GOT3 (cell line): ENCODE data around the gene PTPRG.

Experiments used
- DNase-seq: peaks from one replicate; lab custom pipeline; 2025; ENCODE audit warnings: mixed read lengths; lab: John Stamatoyannopoulos, UW

The PTPRG gene

DNA sequence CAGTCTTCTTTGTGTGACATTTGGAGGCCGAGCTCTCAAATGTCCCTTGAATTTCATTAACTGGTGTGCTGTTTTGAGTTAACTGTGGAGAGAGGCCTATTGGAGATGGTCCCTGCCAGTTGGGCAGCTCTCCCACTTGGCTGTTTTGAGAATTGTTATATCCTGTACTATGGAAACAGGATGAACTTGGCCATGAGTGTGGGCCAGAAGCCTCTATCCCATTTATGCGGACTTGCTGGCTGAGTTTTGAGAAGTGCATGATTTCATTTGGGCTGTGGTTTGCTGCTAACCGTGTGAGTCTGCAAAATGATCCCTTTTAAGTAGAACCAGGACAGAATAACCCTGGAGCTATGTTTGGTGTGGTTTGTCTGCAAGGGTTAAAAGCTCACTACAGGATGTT, 366.0 kb downstream of the PTPRG start:
- no peak for DNase-seq

DNA sequence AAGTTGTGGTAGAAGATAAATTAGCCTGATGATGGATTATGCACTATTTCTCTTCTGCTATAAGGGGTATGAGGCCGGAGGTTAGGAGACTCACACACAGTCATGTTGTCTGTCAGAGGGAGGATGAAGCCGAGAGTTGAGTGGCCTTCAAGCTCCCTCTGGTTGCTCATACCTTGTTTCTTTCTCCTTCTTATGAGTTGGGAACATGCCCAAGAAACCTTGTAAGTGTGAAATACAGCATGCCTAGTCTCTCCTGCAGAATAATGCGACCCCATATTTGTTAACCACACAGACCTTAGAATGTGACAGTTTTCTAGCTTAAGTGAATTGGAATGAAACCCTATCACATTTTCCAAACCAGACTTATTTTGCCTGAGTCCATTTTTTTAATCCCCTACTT, 366.7 kb downstream of the PTPRG start:
- no peak for DNase-seq

DNA sequence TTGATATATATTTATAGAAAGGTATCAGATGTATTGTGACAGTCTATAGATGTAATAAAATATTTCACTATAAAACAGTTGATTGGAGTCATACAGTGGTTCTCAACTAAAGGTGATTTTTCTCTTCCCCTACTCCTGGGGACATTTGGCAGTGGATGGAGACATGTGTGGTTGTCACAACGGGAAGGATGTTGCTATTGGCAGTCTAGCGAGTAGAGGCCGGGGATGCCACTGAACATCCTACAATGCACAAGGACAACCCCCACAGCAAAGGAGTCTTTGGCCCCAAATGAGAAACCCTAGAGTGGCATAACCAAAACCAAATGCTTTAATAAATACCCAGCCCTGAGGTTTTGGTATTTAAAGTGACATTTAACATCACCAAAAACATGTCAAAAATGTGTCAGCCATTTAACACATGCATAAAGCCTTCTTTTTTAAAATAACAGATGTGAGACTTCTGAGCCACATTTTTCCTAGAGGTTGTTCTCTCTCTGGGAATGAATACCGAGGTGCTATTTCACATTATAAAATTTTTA, 367.5 kb downstream of the PTPRG start:
- DNase-seq = no peak

DNA sequence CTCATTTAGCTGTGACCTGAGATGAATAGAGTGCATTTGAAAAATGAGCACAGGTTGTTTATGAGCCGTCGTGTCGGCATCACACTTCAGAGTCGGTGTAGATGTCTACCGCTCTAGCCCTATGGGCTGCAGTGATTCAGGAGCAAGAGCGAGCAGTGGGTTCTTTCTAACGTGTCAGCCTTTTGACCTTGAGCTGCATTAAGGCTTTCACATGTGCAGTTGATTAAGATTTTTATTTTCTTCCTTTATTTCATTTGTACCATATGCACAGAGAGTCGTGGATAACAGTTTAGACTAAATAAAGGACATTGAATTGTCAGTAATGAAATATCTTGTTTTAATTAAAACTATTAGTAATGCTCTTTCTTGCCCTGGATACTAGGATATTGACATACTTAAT, 368.2 kb downstream of the PTPRG start:
- no peak for DNase-seq

DNA sequence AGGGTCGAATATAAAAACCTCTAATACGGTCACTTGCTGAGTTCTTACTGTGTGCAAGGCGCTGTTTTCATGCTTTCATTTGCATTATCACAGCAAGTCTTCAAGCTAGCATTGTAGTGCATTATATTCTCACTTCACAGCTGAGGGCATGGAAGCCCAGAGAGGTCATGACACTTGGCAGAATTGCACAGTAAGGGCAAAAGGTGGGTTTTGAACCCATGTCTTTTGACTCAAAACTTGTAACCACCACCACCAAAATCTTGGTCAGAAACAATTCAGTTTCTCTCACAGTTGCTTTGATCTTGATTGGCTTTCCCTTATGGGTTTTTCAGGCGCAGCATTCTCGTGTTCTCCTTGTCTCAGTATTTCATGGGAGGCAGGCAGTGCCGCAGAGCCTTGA, 371.1 kb downstream of the PTPRG start:
- no peak for DNase-seq

DNA sequence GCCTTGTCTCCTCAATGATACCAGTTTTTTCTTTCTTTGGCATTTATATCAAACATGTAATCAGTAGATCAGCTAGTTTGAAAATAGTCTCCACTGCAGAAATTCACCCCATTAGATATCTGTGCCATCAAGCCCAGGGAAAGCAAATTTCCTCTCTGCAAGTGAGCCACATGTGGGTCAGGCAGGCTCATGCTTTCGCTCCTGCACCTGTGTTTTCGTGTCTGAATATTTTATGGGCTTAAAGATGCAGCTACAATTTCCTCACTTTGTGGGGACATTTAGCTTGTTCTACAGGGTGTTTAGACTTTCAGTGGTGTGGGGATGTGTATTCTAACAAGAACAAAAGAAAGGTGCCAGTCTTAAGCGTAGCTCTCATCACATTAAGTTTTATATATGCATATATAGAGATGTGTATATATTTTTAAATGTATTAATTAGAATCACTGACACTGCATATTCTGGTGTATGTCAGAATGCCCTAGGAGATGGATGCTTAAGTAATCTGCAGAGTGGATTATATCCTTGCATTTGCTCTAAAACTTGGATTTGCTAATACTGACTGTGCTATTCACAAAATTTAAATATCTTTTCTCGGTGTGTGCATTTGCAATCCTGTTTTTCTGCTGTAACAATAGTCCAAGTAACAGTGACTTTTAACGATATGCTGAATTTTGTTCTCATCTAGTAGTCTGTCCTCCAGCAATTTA, 372.6 kb downstream of the PTPRG start:
- no peak for DNase-seq

DNA sequence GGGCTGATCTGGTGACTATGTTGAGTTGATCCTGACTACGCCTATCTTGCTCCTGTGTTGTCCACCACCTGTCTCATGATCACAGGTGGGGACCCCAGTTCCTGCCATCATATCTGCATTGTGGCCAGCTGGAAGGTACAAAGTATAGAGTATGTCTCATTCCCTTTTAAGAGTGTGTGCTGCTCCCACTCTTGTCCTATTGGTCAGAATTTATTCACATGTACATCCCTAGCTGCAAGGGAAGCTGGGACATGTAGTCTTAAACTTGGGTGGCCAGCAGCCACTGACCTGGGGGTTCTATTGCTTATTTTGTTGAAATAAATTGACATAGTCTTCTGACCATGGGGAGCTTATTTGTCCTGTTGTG, 373.1 kb downstream of the PTPRG start:
- no peak for DNase-seq

DNA sequence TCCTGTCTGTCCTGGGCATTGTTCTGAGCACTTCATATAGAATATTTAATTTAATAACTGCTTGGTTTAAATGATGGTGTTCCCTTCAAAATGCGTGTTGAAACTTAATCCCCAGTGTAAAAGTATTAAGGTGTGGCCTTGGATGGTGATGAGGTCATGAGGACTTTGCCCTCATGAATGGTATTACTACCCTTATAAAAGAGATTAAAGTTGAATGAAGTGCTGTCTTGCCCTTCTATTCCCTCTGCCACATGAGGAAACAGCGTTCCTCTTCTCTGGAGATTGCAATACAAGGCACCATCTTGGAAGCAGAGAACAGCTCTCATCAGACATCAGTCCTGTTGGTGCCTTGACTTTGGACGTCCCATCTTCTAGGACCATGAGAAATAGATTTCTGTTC, 374.4 kb downstream of the PTPRG start:
- no peak for DNase-seq

DNA sequence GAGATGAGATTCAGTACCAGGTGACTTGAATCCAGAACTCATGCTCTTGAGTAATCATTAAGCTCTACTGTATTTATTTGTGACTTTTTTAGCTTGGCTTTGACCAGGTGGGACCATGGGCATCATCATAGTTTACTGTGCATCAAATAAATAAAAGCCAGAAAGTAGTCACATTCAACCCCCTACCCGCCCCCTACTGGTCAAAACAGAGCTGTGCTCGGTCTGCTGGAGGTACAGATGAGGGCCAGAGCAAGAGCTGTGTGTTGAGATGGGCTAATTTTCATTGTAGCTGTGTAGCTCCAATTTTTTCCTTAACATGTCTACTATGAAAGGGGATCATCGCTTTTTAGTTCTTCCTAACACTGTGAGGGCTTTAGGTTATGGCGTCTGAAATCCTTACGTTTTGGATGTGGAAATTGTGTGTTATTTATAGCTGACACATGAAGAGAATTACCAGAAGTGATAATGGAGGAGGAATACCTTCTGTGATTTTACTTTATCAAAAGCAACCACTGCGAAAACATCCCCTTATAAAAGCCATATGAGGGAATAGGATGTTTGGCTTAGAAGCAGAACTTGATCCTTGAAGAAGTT, 375.1 kb downstream of the PTPRG start:
- no peak for DNase-seq

DNA sequence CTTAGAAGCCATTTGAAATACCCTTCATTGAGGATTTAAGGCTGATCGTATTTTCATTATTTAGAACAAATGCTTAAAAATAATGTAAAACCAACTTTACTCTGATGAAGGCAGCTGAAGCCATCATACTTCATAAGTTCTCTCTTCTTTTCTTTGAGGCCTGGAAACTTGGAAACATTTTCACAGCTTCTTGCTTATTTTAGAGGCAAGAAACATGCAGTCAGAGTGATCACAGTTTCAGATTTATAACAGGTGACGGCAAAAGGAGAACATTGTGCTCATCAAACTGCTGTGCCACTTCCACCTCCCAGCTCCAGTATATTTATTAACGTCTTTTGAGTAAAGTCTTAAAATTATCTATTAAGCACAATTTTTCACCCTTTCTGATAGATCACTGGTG, 376.1 kb downstream of the PTPRG start:
- DNase-seq = no peak

DNA sequence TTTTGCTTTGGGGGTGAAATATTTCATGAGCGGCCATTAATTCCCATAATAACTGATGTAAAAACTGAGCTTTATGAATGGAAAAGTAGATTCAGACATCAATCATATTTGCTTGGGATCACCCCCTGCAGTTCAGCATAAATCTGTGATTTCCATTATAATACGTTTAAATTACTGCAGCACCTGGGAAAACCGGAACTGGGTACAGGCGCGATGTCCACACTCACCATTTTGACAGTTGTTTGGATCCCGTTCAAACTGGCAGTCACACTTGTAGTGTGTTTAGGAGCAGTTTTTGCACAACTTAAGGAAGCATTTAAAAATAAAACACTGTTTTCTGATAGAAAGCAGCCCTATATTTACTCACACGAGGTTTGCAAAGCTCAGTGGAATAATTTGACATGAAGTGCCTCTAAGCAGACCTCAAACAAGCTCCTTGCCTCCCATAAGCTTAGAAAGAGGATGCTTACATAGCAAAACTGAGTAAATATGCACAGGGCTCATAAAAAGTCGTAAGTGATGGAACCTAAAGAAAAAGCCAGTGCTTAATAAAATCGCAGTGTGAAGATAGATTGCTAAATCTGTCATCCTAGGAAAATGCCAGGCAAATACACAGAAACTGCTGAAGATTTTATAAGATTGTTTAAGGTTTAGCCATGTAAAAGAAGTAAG, 377.6 kb downstream of the PTPRG start:
- DNase-seq = no peak

DNA sequence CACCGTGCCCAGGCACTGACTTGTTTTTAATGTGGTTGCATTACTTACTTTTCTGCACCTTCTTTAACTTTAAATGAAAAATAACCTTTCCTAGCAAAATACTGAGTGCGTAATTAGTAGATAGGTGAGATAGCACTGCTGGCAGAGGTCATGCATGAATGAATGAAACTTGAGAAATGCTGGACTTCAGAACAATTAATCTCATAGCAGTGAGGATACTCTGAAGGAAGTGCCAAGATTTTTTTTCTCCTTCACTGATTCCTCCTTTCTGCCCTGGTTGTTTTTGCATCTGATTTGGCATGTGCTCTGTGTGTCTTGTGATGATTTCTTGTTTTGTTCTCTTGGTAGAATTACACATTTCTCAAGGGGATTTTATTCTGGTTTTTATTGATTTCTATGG, 378.9 kb downstream of the PTPRG start:
- DNase-seq = no peak

DNA sequence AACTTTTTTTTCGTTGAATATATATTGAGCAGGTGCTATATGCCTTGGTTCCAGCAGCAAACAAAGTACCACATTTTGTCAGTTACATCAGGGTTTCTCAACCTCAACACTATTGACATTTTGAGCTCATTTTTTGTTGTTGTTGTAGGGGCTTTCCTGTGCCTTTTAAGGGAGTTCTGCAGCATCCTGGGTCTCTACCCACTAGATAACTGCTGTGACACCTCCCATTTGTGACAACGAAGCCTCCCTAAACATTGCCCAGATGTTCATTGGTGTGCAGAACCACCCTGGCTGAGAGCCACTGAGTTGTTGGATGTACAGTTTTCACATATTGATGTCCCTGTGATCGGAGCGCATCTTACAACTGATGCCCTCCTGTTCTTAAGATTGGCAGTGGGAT, 382.6 kb downstream of the PTPRG start:
- no peak for DNase-seq

DNA sequence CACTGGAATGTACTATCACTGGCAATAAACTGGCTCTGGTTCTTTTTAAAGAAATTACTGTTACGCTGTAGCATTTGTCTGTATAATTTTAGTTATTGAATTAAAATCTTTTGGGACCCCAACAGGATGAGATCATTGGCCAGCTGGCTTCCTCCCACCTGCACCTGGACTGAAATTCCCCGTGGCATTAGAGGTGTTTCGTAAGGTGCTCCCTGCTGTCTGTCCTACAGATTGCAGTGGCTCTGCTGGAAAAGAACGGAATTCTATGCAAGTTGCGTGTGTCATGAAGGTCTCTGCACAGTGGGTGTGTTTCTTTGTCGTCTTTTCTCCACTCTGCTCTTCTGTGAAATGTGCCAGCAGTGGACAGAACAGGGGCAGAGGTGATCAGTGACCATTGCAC, 383.4 kb downstream of the PTPRG start:
- no peak for DNase-seq

DNA sequence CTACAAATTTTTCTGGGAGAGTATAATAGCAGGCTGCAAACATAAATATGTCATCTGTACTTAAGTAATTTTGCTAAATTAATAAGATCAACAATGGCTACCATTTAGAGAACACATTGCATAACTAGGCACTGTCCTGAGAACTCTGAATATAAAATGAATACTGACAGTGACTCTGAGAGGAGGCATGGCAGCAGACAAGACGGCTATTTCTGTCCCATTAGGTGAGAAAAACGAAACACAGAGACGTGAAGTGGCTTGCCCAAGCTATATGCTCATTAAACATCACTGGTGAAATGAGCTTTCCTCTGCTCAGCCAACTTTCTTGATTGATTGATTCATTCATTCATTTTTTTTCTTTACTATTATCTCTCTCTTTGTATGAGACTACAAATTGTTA, 384.3 kb downstream of the PTPRG start:
- no peak for DNase-seq

DNA sequence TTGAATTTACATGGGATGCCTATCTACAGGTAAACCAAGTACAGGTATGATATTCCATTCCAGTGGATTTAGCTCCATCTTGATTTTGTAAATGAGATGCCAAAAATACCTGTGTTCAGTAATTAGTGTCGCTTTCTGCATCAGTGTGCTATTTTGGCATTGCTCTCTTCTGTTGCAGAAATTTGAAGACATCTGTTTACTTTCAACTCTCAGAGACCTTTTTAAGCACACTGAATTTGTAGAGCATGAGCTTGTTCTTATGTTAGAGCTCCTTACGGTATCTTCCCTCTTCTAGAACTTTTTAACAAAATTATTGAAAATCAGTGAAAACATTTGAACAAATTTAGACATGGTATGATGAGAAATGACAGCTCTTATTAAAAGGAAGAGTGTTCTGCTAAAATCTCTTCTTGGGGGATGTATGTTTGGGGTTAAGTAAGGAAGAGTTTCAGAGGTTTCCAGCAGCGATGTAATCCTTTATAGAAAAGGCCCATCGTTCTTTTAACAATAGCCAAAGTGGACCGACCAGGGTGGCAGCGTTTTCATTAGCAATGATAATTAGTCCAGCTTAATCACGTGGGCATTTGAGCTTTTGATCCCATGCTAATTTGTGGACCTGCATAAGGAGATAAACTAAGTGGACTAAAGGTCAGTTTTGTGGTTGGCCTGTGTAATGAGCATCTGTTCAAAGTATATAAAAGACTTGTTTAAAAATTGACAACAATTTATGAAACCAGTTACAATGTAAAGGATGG, 385.4 kb downstream of the PTPRG start:
- DNase-seq = no peak

DNA sequence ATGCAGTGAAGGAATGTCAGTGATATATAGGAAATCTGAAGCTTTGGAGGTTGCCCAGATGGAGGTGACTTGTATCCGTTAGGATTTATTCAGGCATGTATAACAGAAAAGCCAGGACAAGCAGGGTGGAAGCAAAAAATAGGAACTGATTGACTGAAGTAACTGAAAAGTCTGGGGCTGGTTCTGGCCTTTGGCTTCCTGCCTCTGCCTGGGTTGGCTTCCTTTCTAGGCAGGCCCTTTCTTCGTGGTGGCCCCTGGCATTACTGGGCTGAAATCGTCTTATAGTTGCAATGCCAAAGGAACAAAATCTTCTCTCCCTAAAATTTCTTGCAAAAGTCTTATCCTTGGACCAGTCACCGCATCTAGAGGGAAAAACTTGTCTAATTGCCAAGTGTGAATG, 386.1 kb downstream of the PTPRG start:
- DNase-seq = no peak

DNA sequence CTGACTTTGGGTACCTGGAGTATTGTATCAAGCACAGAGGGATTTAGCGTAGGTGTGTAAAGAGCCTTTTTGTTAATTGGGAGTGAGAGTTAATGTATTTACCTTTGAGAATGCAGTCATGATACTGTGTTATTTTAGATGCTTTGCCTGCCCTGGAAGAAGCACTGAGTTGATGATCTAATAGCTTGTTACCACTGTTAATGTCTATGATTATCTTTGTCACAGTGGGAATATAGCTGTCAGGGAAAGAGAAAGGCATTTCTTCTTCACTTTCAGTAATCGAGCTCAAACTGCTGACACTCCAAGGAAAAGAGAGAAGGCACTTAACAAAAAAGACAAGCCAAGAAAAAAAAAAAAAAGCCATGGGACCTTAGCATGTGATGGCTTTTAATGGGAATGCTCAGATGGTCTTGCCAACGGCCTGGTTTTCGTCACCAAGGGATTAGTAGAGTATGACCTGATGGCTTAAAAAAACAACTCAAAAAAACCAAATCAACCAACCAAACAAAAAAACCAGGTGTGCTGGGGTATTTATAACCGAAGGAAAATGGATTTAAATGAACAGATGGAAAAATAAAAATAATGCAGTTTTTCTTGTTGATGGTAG, 387.4 kb downstream of the PTPRG start:
- DNase-seq = no peak

DNA sequence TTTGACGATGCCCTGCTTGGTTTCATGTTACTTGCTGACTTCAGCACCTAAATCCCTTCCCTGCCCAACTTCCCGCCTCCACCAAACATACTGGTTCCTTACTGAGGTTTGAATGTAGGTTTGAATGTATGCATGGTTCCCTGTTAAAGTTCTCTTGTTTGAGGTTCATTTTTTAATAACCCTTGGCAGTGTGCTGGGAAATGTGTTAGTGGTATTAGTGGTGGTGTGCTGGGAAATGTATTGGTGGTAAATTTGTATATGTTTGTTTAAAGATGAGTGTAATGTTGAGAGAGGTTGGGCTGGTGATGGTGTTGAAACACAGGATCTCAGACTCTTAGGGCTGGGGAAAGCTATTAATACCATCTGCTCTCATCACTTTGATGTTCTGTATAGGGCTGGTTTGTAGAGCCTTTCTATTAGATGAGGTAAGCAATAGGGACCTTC, 392.7 kb downstream of the PTPRG start:
- no peak for DNase-seq

DNA sequence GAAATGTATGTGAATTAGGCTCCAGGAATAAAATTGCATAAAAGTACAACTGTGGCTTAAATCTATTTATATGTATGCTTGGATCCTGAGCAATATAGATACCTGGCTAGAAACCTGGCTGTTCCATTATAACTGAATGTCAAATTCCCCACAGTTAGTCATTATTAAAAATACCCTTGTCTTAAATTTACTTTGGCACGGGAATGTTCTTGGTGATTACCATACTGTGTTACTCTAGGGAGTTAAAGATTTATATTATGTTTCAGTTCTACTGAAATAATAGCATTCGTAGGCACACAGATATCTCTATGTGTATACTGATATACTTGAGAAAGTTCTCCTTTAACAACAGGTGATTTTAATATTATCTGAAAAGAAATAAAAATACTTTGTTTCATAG, 394.1 kb downstream of the PTPRG start:
- DNase-seq = no peak

DNA sequence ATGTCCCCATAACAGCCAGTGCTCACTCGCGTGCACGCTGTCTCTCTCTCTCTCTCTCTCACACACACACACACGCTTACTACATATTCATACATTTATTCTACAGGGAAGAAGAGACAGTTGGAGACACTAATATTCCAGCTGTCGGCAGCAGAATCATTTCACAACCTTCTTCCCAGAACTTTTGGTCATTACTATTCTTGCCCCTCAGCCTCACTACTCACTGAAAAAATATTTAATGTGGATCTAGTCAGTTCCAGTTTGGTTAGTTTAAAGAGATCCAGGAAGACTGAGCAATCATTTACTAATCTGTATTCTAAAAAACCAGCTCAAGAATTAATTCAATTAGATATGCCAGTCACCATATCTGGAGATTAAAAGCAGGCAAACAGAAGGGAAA, 394.9 kb downstream of the PTPRG start:
- DNase-seq = no peak

DNA sequence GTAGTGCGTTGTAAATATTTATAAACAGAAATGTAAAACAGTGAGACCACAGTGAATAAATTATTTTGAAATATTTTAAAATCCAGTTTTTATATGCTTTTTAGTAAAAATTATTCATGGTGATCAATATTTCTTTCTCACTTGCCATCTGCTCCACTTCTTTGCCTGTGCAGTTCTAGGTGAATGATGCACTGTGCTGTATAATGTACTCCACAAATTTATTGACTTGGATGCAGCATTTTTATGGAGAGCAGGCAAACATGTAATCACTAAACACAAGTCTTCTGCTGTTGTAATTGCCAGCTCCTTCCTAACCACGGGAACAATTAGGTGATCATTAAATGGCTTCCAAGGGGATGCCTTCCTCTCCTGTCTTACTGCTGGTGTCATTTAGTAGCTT, 395.9 kb downstream of the PTPRG start:
- no peak for DNase-seq
